WTC11 (cell line): ENCODE results near the gene SPATA2L.

Experiments
- CREM ChIP-seq: sonication (generic); formaldehyde crosslinking; IDR thresholded peaks from 2 replicates; pipeline ENCODE4 v1.8.1; 2022; ENCODE audit warnings: mild to moderate bottlenecking, missing genetic modification reagents, moderate library complexity
- FOXJ3 ChIP-seq: sonication (generic); formaldehyde crosslinking; IDR thresholded peaks from 2 replicates; pipeline ENCODE4 v1.9.0; 2021; ENCODE audit warnings: missing genetic modification reagents, mild to moderate bottlenecking, borderline replicate concordance
- FOXP1 ChIP-seq: sonication (generic); formaldehyde crosslinking; IDR thresholded peaks from 2 replicates; pipeline ENCODE4 v1.8.0; 2022; ENCODE audit warnings: missing genetic modification reagents, mild to moderate bottlenecking, moderate library complexity, borderline replicate concordance
- GABPB1 ChIP-seq: sonication (generic); formaldehyde crosslinking; IDR thresholded peaks from 2 replicates; pipeline ENCODE4 v1.8.1; 2023; ENCODE audit warnings: mild to moderate bottlenecking, missing genetic modification reagents
- HMGA2 ChIP-seq: fragments of 250-450 bp; sonication (Bioruptor Pico); IDR thresholded peaks from 2 replicates; pipeline ENCODE4 v1.4.0; 2021; ENCODE audit warnings: mild to moderate bottlenecking, moderate library complexity
- RORB ChIP-seq: fragments of 250-450 bp; sonication (Bioruptor Pico); IDR thresholded peaks from 2 replicates; pipeline ENCODE4 v1.9.0; 2021; ENCODE audit warnings: mild to moderate bottlenecking
- ZNF232 ChIP-seq: sonication (generic); formaldehyde crosslinking; IDR thresholded peaks from 2 replicates; pipeline ENCODE4 v1.8.0; 2022; ENCODE audit warnings: mild to moderate bottlenecking, missing genetic modification reagents
- TF ChIP-seq, protein P1 (sequence below): fragments of 200-600 bp; IDR thresholded peaks from 2 replicates; pipeline ENCODE4 v1.8.0; 2022; ENCODE audit warnings: antibody characterized with exemption
- TF ChIP-seq, protein P2 (sequence below): sonication (generic); formaldehyde crosslinking; IDR thresholded peaks from 2 replicates; pipeline ENCODE4 v1.8.0; 2023; ENCODE audit warnings: missing genetic modification reagents, mild to moderate bottlenecking, borderline replicate concordance
- TF ChIP-seq, protein P3 (sequence below): sonication (generic); formaldehyde crosslinking; conservative IDR thresholded peaks from 2 replicates; pipeline ENCODE4 v1.8.1; 2022; ENCODE audit warnings: mild to moderate bottlenecking, missing genetic modification reagents
- TF ChIP-seq, protein P4 (sequence below): sonication (generic); formaldehyde crosslinking; IDR thresholded peaks from 2 replicates; pipeline ENCODE4 v1.8.1; 2023; ENCODE audit warnings: mild to moderate bottlenecking, missing genetic modification reagents

DNA sequence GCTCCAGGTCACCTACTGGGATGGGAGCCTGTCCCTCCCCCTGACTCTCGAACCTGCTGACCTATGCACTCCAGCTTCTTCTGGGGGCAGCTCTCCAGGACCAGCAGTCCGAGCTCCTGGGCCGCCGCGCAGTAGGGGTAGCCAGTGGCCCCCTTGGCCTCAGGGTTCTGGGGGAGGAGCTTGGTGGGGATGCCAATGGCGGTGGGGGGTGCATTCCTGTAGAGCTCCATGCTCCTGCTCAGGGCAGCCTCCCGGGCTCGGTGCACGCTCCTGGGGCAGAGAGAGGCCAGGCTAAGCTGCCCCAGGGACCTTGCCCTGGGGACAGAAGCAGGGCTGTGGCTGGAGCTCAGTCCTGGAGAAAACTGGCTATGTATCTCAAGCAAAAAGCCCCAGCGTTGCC is 7.7 kb upstream of the SPATA2L start:
- TF ChIP-seq, protein P1, sequence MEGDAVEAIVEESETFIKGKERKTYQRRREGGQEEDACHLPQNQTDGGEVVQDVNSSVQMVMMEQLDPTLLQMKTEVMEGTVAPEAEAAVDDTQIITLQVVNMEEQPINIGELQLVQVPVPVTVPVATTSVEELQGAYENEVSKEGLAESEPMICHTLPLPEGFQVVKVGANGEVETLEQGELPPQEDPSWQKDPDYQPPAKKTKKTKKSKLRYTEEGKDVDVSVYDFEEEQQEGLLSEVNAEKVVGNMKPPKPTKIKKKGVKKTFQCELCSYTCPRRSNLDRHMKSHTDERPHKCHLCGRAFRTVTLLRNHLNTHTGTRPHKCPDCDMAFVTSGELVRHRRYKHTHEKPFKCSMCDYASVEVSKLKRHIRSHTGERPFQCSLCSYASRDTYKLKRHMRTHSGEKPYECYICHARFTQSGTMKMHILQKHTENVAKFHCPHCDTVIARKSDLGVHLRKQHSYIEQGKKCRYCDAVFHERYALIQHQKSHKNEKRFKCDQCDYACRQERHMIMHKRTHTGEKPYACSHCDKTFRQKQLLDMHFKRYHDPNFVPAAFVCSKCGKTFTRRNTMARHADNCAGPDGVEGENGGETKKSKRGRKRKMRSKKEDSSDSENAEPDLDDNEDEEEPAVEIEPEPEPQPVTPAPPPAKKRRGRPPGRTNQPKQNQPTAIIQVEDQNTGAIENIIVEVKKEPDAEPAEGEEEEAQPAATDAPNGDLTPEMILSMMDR, result no peak
- TF ChIP-seq CREM (no peak), RORB (CRISPR knock-in tag) (no peak), HMGA2 (CRISPR knock-in tag) (no peak), FOXJ3 (CRISPR knock-in tag) (no peak), FOXP1 (CRISPR knock-in tag) (no peak), ZNF232 (CRISPR knock-in tag) (no peak), GABPB1 (CRISPR knock-in tag) (no peak)
- TF ChIP-seq, protein P2, sequence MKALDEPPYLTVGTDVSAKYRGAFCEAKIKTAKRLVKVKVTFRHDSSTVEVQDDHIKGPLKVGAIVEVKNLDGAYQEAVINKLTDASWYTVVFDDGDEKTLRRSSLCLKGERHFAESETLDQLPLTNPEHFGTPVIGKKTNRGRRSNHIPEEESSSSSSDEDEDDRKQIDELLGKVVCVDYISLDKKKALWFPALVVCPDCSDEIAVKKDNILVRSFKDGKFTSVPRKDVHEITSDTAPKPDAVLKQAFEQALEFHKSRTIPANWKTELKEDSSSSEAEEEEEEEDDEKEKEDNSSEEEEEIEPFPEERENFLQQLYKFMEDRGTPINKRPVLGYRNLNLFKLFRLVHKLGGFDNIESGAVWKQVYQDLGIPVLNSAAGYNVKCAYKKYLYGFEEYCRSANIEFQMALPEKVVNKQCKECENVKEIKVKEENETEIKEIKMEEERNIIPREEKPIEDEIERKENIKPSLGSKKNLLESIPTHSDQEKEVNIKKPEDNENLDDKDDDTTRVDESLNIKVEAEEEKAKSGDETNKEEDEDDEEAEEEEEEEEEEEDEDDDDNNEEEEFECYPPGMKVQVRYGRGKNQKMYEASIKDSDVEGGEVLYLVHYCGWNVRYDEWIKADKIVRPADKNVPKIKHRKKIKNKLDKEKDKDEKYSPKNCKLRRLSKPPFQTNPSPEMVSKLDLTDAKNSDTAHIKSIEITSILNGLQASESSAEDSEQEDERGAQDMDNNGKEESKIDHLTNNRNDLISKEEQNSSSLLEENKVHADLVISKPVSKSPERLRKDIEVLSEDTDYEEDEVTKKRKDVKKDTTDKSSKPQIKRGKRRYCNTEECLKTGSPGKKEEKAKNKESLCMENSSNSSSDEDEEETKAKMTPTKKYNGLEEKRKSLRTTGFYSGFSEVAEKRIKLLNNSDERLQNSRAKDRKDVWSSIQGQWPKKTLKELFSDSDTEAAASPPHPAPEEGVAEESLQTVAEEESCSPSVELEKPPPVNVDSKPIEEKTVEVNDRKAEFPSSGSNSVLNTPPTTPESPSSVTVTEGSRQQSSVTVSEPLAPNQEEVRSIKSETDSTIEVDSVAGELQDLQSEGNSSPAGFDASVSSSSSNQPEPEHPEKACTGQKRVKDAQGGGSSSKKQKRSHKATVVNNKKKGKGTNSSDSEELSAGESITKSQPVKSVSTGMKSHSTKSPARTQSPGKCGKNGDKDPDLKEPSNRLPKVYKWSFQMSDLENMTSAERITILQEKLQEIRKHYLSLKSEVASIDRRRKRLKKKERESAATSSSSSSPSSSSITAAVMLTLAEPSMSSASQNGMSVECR (CRISPR knock-in tag), result no peak
- TF ChIP-seq, protein P3, sequence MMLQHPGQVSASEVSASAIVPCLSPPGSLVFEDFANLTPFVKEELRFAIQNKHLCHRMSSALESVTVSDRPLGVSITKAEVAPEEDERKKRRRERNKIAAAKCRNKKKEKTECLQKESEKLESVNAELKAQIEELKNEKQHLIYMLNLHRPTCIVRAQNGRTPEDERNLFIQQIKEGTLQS (CRISPR knock-in tag), result no peak
- TF ChIP-seq, protein P4, sequence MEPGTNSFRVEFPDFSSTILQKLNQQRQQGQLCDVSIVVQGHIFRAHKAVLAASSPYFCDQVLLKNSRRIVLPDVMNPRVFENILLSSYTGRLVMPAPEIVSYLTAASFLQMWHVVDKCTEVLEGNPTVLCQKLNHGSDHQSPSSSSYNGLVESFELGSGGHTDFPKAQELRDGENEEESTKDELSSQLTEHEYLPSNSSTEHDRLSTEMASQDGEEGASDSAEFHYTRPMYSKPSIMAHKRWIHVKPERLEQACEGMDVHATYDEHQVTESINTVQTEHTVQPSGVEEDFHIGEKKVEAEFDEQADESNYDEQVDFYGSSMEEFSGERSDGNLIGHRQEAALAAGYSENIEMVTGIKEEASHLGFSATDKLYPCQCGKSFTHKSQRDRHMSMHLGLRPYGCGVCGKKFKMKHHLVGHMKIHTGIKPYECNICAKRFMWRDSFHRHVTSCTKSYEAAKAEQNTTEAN (CRISPR knock-in tag), result no peak
